HG03469 (cell line): ENCODE data around the gene SF3B6.
"Not testable (repeated sequence)": the region's sequence is repeated elsewhere in the genome, so short reads cannot be mapped to it uniquely, and the experiment has no call there.

Experiments
- ATAC-seq: cut with Tn5 transposase; IDR thresholded peaks from one replicate; pipeline ENCODE4 v1.9.1; 2021; ENCODE audit warnings: mild to moderate bottlenecking, moderate library complexity, moderate number of reproducible peaks; ENCODE audit not compliant: unreplicated experiment

The SF3B6 gene

DNA sequence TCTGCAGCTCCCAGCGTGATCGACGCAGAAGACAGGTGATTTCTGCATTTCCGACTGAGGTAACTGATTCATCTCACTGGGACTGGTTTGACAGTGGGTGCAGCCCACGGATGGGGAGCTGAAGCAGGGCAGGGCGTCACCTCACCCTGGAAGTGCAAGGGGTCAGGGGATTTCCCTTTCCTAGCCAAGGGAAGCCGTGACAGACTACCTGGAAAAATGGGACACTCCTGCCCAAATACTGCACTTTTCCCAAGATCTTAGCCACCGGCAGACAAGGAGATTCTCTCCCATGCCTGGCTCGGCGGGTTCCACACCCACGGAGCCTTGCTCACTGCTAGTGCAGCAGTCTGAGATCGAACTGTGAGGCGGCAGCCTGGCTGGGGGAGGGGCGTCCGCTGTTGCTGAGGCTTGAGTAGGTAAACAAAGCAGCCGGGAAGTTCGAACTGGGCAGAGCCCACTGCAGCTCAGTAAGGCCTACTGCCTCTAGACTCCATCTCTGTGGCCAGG lies 19.1 kb upstream of the SF3B6 start:
- not testable (repeated sequence) for ATAC-seq

DNA sequence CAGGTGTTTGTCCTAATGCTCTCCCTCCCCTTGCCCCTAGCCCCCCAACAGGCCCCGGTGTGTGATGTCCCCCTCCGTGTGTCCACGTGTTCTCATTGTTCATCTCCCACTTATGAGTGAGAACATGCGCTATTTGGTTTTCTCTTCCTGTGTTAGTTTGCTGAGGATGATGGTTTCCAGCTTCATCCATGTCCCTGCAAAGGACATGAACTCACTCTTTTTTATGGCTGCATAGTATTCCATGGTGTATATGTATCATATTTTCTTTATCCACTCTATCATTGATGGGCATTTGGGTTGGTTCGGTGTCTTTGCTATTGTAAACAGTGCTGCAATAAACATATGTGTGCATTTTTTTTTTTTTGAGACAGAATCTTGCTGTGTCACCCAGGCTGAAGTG lies 17.1 kb upstream of the SF3B6 start:
- ATAC-seq, result not testable (repeated sequence)

DNA sequence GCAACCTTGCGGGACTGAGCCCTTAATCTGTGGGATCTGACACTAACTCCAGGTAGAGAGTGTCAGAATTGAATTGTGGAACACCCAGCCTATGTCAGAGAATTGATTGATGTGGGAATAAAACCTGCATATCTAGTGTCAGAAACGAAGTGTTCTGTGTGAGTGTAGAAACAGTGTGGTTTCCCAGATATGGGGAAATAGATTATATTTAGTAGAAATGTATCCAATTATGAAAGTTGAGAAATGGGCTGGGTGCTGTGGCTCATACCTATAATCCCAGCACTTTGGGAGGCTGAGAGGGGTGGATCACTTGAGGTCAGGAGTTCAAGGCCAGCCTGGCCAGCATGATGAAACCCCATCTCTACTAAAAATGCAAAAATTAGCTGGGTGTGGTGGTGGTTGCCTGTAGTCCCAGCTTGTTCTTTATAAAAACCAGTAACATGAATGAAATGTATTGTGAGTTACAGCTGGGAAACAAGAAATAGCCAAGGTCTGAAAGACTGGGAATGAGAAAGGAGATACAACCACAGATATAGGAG lies 12.8 kb upstream of the SF3B6 start:
- ATAC-seq, result no peak

DNA sequence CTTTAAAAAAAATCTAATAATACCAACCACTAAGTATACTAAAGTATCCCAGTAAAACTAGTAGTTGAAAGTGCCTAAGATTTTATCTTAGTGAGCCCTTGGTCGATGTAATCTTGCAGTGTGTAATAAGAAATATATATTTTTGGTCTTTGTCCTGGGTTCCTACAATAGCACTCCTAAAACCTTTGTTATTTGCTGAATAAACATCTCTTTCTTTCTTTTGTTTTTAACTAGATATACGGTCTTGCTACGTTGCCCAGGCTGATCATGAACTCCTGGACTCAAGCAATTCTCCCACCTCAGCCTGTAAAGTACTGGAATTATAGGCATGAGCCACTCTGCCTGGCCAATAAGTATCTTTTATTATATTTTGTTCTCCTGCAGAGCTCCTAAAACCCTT lies 10.9 kb upstream of the SF3B6 start:
- no peak for ATAC-seq

DNA sequence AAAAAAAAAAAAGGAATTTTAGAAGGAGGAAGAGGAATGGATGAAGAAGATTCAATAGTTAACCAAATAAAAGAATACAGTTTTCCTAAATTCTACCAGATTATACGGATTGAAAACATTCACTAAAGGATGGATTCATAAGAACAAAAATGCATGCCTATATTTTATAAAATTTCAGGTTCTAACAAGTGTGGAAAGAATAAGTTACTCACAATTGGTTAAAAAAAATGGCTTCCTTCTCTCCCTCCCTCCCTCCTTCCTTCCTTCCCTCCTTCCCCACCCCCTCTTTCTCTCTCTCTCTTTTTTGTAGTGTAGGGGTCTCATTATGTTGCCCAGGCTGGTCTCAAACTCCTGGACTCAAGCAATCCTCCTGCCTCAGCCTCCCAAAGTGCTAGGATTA lies 10.1 kb upstream of the SF3B6 start:
- ATAC-seq, result no peak

DNA sequence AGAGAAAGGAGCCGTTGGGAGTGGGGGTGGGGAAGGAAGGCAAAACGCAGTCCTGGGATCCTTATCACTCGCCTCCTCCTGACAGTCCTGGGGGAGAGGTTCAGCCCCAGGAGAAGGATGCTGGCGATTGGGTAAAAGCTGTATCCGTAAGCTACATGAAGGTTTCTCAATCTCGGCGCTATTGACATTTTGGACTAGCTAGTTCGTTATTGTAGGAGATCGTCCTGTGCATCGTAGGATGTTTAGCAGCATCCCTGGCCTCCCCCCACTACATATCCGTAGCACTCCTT lies 9.0 kb upstream of the SF3B6 start:
- no peak for ATAC-seq

DNA sequence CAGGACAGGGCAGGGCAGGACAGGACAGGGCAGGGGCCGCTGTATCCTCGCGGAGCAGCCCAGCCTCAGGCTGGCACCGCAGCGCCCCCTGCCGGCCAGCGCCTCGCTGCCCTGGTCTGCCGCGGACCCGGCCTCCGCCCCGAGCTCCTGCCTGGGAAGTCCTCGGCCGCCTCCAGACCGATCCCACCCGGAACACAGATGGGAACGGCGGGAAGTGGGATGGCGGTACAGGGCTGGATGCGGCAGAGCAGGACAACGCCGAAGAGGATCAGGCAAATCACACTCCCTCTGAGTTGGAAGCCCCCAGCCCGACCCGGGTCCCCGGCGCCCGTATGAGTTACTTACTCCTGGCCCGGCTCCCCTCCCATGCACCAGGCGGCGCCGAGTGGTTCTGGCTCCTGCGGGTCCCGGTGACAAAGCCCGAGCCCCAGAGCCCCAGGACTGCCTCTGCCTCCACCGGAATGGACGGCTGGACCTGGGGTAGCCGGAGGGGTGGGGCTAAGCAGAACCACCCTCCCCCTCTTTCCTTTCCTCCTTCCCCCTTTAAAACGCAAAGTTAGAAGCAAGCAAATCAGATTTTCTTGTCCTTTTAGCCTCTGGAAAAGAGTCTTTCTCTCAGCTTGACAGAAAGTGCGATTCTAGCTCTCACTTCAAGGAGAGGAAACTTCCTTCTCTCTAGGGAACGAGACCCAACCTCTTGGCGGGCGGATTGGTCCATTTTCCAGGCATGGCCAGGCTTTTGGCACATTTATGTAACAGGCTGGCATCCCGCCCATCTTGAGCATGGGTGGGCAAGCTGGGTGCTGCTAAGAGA lies 8.5 kb upstream of the SF3B6 start, which contains the start of gene TP53I3:
Gene TP53I3, minus strand, starts transcription at position 449 of the 814 bp plus-strand sequence. CDS start 508 bp downstream, outside the sequence.
- ATAC-seq, result peak; percentile 42

DNA sequence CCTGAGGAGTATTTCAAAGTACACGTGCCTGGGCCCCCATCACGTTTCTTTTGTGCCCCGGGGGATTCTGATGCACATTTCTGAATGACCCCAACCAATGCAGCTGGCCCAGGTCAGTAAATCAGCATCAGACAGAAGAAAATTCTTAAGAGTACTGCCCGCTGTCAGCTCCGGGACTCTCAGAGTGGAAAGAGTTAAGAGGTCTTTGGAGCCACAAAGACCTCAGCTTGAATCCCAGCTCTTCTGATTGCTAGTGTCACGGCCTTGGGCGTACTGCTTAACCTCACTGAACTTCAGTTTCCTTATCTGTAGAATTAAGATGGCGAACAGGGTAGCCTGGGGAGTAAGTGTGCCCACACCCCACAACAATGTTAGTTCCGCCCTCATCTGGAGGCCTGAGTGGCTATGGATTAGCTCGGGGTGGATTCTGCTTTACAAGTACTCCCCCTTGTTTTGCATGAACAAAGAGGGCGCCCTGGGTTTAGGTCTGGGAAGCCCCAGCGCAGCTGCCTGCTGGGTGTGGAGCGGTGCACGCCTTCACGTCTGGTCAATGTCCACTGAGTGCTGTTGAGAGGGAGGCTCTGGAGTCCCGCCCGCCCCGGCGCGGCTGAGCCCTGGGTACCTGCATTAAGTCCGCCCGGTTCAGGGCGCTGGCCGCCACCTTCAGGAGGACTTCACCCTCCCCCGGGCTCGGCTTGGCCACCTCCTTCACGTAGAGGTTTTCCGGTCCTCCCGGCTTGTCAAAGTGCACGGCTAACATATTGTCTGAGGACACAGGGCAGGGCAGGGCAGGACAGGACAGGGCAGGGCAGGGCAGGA lies 7.7 kb upstream of the SF3B6 start:
- ATAC-seq, result peak; percentile 78

DNA sequence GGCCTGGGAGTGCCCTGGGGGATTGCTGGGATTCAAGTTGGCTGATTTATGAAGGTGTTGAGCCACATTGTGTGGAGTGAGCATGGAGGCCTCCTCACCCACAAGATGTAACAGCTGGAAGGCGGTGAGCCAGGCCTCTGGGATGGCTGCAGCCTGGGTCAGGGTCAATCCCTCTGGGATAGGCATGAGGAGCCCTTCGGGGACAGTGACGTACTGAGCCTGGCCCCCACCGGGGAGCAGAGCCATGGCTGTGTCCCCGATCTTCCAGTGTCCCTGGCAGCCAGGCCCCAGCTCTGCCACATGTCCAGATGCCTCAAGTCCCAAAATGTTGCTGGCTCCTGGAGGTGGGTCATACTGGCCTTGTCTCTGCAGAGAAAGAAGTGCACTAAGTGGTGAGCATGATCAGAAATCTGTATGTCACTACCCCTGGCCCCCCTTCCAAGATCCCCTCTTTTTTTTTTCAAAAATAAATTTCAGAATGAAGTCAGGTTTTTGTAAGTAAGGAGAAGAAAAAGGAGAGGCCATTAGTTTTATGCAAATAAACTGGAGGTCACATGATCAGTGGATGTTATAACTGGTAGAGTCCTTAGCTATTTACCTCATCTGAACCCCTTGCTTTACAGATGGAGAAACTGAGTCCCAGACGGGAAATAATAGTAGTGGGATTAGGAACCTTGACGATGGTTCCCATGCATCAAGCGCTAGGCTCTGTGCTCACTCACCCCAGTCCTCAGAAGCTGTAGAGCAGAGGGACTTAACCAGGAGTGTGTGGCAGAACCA lies 6.9 kb upstream of the SF3B6 start:
- ATAC-seq, result no peak

DNA sequence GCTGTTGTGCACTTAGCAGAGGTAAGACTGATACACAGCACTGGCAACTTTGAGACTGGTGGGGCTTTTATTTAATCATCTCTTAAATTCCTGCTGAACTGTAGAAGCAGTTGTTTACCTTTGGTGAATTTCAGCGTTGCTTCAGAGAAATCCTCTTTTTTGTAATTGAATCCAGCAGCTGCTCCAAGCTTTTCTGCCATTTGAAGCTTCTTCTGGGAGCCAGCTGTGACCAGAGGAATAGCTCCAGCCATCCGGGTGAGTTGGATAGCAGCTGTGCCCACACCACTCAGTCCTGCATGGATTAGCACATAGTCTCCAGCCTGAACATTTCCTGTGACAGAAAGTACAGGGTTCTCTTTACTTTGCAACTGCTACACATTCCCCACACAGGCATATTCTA lies 4.6 kb upstream of the SF3B6 start:
- no peak for ATAC-seq

DNA sequence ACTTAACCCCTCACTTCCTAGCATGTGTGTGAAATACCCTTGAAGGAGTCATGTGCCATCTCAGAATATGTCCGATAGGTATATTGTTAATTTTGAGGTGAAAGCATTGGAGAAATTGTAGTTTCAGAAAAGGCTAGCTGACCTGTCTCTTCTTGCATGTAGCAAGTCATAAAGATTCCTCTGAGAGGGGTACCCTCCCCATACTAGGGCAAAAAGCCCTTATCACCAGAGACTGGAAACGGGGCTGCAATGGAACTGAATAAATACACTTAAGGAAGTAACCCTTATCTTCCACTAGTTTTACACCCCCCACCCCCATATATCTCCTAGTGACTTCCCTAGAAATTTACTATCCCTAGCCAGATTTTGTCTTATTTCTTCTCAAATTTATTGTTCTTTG lies 1.8 kb upstream of the SF3B6 start:
- no peak for ATAC-seq

DNA sequence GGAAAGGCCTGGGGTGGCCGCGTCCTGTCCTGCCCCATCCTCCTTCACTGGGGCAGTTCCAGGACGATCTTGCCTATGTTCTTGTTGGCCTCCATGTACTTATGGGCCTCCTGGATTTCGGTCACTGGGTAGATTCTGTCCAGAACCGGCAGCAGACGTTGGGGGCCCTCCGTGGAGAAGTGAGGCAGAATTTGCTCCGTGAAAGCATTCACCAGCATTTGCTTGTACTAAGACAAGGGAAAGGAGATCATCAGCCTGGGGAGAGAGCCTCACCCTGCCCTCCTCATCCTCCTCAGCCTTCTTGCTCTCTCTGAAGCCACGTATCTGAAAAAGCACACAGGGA lies 1.4 kb upstream of the SF3B6 start:
- no peak for ATAC-seq

DNA sequence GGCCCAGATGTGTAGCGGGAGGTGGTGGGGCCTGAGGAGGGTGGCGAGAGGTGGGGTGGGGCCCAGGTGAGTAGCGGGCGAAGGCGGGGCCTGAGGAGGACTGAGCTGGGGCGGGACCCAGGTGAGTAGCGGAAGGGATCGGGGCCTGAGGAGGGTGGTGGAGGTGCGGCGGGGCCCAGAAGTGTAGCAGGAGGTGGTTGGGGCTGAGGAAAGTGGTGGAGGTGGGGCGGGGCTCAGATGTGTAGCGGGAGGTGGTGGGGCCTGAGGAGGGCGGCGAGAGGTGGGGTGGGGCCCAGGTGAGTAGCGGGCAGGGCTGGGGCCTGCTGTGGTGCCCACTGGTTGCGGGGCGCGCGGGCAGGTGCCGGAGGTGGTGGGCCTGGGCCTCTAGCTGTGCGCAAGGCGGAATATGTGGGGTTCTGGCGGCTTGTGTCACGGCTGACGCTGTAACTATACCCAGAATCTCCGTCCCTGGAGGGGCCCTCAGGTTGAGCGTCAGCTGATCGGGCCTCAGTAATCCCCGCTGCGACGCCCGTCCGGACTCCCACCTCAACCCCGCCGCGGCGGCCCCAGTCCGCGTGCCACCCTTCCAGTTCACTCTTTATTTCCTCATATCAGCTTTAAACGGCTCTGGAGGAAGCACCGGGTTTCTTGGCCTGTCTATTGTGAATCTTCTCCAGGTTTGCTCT lies 866 bp upstream of the SF3B6 start:
- ATAC-seq, result no peak

DNA sequence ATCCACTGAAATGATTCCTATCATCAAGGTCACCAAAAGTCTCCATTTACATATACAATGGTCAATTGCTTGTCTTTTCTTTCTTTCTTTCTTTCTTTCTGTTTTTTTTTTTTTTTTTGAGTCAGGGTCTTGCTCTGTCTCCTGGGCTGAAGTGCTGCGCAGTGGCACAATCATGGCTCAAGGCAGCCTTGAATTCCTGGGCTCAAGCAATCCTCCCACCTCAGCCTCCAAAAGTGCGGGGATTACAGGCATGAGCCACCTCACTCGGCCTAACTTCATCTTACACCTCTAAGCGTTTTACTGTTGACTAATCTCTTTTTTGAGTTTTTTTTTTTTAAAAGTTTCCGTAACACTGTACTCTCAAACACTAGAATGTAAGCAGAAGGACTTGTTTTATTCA lies 867 bp downstream of the SF3B6 start:
- ATAC-seq, result no peak

DNA sequence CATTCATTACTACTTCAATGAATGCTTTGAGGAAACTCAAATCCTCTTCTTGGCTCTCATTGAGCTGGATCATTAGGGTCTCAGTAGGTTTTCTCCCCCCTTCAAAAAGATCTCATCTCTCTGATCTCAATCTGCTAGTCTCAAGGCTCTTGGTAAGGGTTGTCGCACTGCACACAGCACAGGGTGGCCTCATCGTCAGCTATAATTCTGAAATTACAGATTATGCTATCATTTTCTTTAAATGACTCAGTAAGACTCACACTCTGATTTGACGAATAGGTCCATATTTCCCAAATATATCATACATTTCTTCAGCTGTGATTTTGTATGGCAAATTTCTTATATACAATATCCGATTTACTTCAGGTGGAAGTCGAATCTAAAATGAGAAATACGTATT lies 2.3 kb downstream of the SF3B6 start:
- no peak for ATAC-seq

DNA sequence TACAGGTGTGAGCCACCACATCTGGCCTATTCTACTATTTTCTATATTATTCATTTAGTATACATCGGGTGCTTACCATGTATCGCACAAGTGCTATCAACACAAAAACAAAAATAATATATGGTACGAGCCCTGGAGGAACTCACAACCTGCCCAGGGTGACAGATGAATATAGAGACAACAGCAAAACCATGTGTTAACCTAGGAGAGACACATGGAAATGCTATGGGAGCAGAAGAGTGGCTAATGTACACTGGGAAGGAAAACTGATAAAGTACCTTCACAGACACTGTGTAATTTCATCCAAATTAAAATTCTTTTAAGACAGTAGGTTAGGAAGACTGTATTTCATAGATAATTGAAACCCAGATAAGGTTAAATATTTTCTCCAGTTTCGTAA lies 3.9 kb downstream of the SF3B6 start:
- no peak for ATAC-seq

DNA sequence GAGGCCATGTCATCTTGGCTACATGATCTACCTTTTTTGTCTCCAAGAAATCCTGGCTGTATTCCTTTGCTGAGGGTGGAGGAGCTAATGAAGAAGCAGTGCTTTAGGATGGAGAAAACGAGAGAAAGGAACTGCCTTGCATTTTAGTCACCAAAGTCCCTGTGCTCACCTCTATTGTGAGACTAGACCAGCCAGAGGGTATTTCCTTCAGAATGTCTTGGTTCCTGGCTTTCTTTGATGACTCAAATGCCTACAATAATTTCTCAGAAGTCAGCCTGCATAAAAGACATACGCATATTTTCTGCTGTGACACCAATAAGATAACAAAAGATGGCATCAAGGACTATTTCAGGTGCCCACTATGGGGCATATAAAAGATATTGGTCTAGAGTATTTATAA lies 10.8 kb downstream of the SF3B6 start:
- no peak for ATAC-seq

DNA sequence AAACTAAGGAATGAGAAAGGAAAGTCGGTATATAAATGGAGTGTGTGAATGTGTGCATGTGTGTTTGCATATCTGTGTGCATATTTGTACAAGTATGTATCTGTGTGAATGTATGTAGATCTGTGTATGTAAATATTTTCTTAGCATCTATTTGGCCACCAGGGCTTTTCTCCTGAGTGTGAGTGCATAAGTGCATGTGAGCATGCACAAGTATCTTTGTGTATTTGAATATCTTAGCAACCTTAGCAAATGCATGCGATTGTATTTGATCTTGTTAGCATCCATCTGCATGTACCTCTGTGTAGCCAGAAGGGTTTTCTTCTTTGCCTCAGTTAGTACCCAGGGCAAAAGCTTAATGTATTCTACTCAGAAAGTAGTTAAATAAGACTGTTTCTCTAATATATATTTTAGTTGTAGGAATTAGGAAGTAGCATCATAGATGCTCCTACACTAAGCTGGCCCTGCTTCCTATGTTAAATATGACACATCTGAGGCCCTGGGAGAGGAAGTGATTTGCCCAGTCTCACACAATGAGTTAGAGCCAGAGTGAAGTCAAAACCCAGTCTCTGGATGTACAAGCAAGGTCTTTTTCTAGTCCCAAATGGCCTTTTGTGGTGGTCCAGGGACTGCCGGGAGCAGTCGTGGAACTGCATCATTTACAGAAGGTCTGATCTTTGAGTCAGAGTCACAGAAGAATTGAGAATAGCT lies 17.4 kb downstream of the SF3B6 start:
- no peak for ATAC-seq

DNA sequence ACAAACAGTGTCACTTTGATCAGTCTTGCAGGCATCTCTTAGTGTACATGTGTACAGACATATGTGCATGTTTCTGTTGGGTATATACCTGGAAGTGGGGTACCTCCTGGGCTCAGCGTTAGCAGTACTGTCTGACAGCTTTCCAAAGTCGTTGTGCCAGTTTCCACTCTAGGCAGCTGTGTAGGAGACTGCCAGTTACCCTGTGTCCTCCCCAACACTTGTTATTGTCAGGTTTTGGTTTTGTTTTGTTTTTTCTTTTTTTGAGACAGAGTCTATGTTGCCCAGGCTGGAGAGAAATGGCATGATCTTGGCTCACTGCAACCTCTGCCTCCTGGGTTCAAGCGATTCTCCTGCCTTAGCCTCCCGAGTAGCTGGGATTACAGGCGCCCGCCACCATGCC lies 20.4 kb downstream of the SF3B6 start:
- ATAC-seq, result no peak
